Gastrocnemius medialis (tissue), 4 donors: ENCODE results near the gene TMEM72. TPM values are rescaled to one million over a fixed set of nuclear protein-coding genes. Genes with fewer than 3 reads are reported as not detected.

Experiments used
- ATAC-seq, 2 donors: fragments of 150-250 bp; one replicate each; pipeline ENCODE4 v1.9.1; 2016
- DNase-seq, 2 donors: peaks; one replicate each; pipeline ENCODE4 v3.0.0-alpha.2; 2019
- H3K27ac ChIP-seq, 4 donors: fragments of 200-600 bp; sonication (generic); 1 replicate in 1 of 4; 2 replicates in 3 of 4; pipeline ENCODE4 v1.5.1; 2016 to 2018; ENCODE audit warnings: mild to moderate bottlenecking in 2 of 4, moderate library complexity in 1 of 4
- H3K27me3 ChIP-seq, 3 donors: fragments of 200-600 bp; sonication (generic) in 2 of 3; 1 replicate in 1 of 3; 2 replicates in 2 of 3; pipeline versions ENCODE4 v1.5.1 to v1.6.0; 2016 to 2019; ENCODE audit warnings: mild to moderate bottlenecking in 1 of 3, moderate library complexity in 1 of 3
- H3K36me3 ChIP-seq, 2 donors: fragments of 200-600 bp; sonication (generic) in 1 of 2; one replicate each; pipeline ENCODE4 v1.5.1; 2017 to 2018
- H3K4me1 ChIP-seq, 2 donors: fragments of 200-600 bp; sonication (generic) in 1 of 2; one replicate each; pipeline ENCODE4 v1.5.1; 2016 to 2017; ENCODE audit warnings: mild to moderate bottlenecking in 2 of 2
- H3K4me3 ChIP-seq, 4 donors: fragments of 200-600 bp; sonication (generic) in 3 of 4; 1 replicate in 1 of 4; 2 replicates in 3 of 4; pipeline ENCODE4 v1.5.1; 2016 to 2019; ENCODE audit warnings: mild to moderate bottlenecking in 2 of 4
- H3K9me3 ChIP-seq, 3 donors: fragments of 200-600 bp; sonication (generic) in 2 of 3; 1 replicate in 1 of 3; 2 replicates in 2 of 3; pipeline ENCODE4 v1.5.1; 2016 to 2019
- CTCF ChIP-seq, 5 experiments: fragments of 450-650 bp in 3 of 5; fragments of 200-600 bp in 2 of 5; sonication (generic) in 2 of 5; IDR thresholded peaks in 4 of 5; conservative IDR thresholded peaks in 1 of 5; 1 replicate in 4 of 5; 2 replicates in 1 of 5; pipeline ENCODE4 v1.5.1; 2016 to 2019; ENCODE audit warnings: antibody characterized with exemption in 5 of 5, mild to moderate bottlenecking in 3 of 5, moderate library complexity in 3 of 5
- POLR2A ChIP-seq, 2 donors: fragments of 450-650 bp; IDR thresholded peaks; one replicate each; pipeline ENCODE4 v1.6.1; 2017; ENCODE audit warnings: antibody characterized with exemption in 2 of 2, mild to moderate bottlenecking in 2 of 2, moderate library complexity in 2 of 2
- in situ Hi-C, 4 donors: fragments of 200-750 bp; cut with MboI; loops; one replicate each; pipeline versions ENCODE4 v1.15.0 to v1.8.0; 2017; ENCODE audit warnings: low sequenced_read_pairs in 4 of 4
- intact Hi-C: fragments of 100-400 bp; cut with DNase I; formaldehyde crosslinking; loops from one replicate; pipeline ENCODE4 v1.15.1; 2023; ENCODE audit warnings: low total_unique reads
- total RNA-seq, 4 donors: library from RNA; depleted of rRNA; stranded (reverse); fragments of >200 nt; gene quantifications; one replicate each; pipeline versions ENCODE4 v1.1.0 to v1.2.3, GENCODE V29; 2016

The TMEM72 gene
- total RNA-seq, 4 donors from 2014 or later = not detected

GRCh38 chr10:44954962-44955361 is 43.8 kb downstream of the TMEM72 start:
- no peak for ATAC-seq
- in situ Hi-C loops (no loop called here), intact Hi-C loops (no loop called here)

GRCh38 chr10:44955413-44956070 is 44.4 kb downstream of the TMEM72 start:
- Histone ChIP-seq H3K27ac (peak overlapping the region; percentile 43 to 97 (median 61)), H3K4me3 (no peak overlapping the region), H3K27me3 (no peaks in the 10 kb centered on the region), H3K4me1 (peaks cover 19 to 35% of the 10 kb centered on the region in 2 donors), H3K9me3 (no peaks in the 10 kb centered on the region), H3K36me3 (peaks cover 0 to 10% of the 10 kb centered on the region in 2 donors)
- DNase-seq (peak; percentile 81 to 89), ATAC-seq (peak; percentile 9 to 10)
- intact Hi-C loops = no loop called here
- TF ChIP-seq CTCF (IDR thresholded peaks at IDR 0.05 in 4 of 5, conservative IDR thresholded peaks at IDR 0.05 in 1 of 5) = no peak
- TF ChIP-seq POLR2A (IDR thresholded peaks at IDR 0.05) = no peak
- in situ Hi-C loops = no loop called here

More at GRCh38 chr10:44954962-44955361, 43.8 kb downstream of the TMEM72 start:
- H3K36me3 ChIP-seq = peaks cover 0 to 10% of the 10 kb centered on the region in 2 donors
- H3K9me3 ChIP-seq = no peaks in the 10 kb centered on the region
- H3K4me1 ChIP-seq = peaks cover 13 to 29% of the 10 kb centered on the region in 2 donors
- H3K4me3 ChIP-seq = no peak overlapping the region
- TF ChIP-seq CTCF (IDR thresholded peaks at IDR 0.05 in 4 of 5, conservative IDR thresholded peaks at IDR 0.05 in 1 of 5) = no peak
- no peak for TF ChIP-seq POLR2A (IDR thresholded peaks at IDR 0.05)
- H3K27ac ChIP-seq = peak overlapping the region; percentile 13 to 97 (median 56)
- no peak for DNase-seq
- H3K27me3 ChIP-seq = no peaks in the 10 kb centered on the region

- in situ Hi-C loops = no loop called here
- DNase-seq = no peak
- no peak for ATAC-seq
These were observed 45.1 kb downstream of the TMEM72 start for GRCh38 chr10:44956226-44956625.

GRCh38 chr10:44956717-44957706 is 45.9 kb downstream of the TMEM72 start:
- ATAC-seq = no peak
- no peak for DNase-seq
- Histone ChIP-seq H3K4me1 (peaks cover 31 to 46% of the 10 kb centered on the region in 2 donors), H3K36me3 (peaks cover 0 to 10% of the 10 kb centered on the region in 2 donors), H3K27me3 (no peaks in the 10 kb centered on the region), H3K9me3 (no peaks in the 10 kb centered on the region), H3K4me3 (no peak overlapping the region), H3K27ac (peak overlapping the region; percentile 92 to 97 (median 95))
- intact Hi-C loops = no loop called here
- TF ChIP-seq CTCF (IDR thresholded peaks at IDR 0.05 in 4 of 5, conservative IDR thresholded peaks at IDR 0.05 in 1 of 5) (no peak), POLR2A (IDR thresholded peaks at IDR 0.05) (no peak)
- in situ Hi-C loops = no loop called here

More at GRCh38 chr10:44956226-44956625, 45.1 kb downstream of the TMEM72 start:
- TF ChIP-seq POLR2A (IDR thresholded peaks at IDR 0.05) (no peak), CTCF (IDR thresholded peaks at IDR 0.05 in 4 of 5, conservative IDR thresholded peaks at IDR 0.05 in 1 of 5) (no peak)
- peaks cover 0 to 10% of the 10 kb centered on the region in 2 donors for H3K36me3 ChIP-seq
- no peak overlapping the region for H3K4me3 ChIP-seq
- H3K4me1 ChIP-seq = peaks cover 25 to 40% of the 10 kb centered on the region in 2 donors
- H3K27me3 ChIP-seq = no peaks in the 10 kb centered on the region
- H3K27ac ChIP-seq = peak overlapping the region; percentile 43 to 97 (median 56)
- H3K9me3 ChIP-seq = no peaks in the 10 kb centered on the region
- intact Hi-C loops = no loop called here
